Prostate gland (tissue), 2 donors: ENCODE measurements around the gene DCLK2. TPM values are rescaled to one million over a fixed set of nuclear protein-coding genes. Genes with fewer than 3 reads are reported as not detected.

ENCODE experiments used
- DNase-seq: peaks from one replicate; pipeline ENCODE4 v3.0.0-alpha.2; 2019; ENCODE audit warnings: low spot score
- H3K27ac ChIP-seq, 2 donors: fragments of 200-600 bp; sonication (generic); 2 replicates each; pipeline ENCODE4 v1.5.1; 2017 to 2019
- H3K27me3 ChIP-seq: fragments of 200-600 bp; sonication (generic); replicated peaks from 2 replicates; pipeline ENCODE4 v1.5.1; 2019; ENCODE audit not compliant: insufficient read depth
- H3K36me3 ChIP-seq, 2 donors: fragments of 200-600 bp; sonication (generic); 1 replicate in 1 of 2; 2 replicates in 1 of 2; pipeline versions ENCODE4 v1.5.1 to v1.8.1; 2017 to 2019
- H3K4me1 ChIP-seq: fragments of 200-600 bp; sonication (generic); replicated peaks from 2 replicates; pipeline ENCODE4 v1.5.1; 2019
- H3K4me3 ChIP-seq, 2 donors: fragments of 200-600 bp; sonication (generic); 2 replicates each; pipeline ENCODE4 v1.5.1; 2017 to 2019
- H3K9me3 ChIP-seq: fragments of 200-600 bp; sonication (generic); 2 replicates; pipeline ENCODE4 v1.5.1; 2017
- POLR2A ChIP-seq: fragments of 450-650 bp; IDR thresholded peaks from one replicate; pipeline ENCODE4 v1.6.1; 2016; ENCODE audit warnings: antibody characterized with exemption, mild to moderate bottlenecking
- POLR2AphosphoS5 ChIP-seq: sonication (generic); formaldehyde crosslinking; IDR thresholded peaks from one replicate; pipeline ENCODE4 v1.6.1; 2017; ENCODE audit warnings: antibody characterized with exemption
- WGBS: methylation state at CpG from one replicate; pipeline ENCODE4 v1.1.5; 2018; 5-methylcytosine and 5-hydroxymethylcytosine counted together
- intact Hi-C: fragments of 100-400 bp; cut with DNase I; formaldehyde crosslinking; loops from one replicate; pipeline ENCODE4 v1.14.2; 2022
- total RNA-seq, 2 donors: library from RNA; depleted of rRNA; stranded (reverse); fragments of >200 nt; gene quantifications; one replicate each; pipeline ENCODE4 v1.1.0, GENCODE V29; 2016
- TF ChIP-seq, protein P1 (sequence below), 4 experiments: fragments of 200-600 bp in 2 of 4; fragments of 450-650 bp in 2 of 4; sonication (generic) in 2 of 4; IDR thresholded peaks; 1 replicate in 3 of 4; 2 replicates in 1 of 4; pipeline ENCODE4 v1.5.1; 2016 to 2019; ENCODE audit warnings: antibody characterized with exemption in 4 of 4, mild to moderate bottlenecking in 2 of 4, moderate library complexity in 2 of 4

DCLK2 gene
- total RNA-seq, 2 donors from 2014 or later, result 3.3 to 18.6 TPM

DNA sequence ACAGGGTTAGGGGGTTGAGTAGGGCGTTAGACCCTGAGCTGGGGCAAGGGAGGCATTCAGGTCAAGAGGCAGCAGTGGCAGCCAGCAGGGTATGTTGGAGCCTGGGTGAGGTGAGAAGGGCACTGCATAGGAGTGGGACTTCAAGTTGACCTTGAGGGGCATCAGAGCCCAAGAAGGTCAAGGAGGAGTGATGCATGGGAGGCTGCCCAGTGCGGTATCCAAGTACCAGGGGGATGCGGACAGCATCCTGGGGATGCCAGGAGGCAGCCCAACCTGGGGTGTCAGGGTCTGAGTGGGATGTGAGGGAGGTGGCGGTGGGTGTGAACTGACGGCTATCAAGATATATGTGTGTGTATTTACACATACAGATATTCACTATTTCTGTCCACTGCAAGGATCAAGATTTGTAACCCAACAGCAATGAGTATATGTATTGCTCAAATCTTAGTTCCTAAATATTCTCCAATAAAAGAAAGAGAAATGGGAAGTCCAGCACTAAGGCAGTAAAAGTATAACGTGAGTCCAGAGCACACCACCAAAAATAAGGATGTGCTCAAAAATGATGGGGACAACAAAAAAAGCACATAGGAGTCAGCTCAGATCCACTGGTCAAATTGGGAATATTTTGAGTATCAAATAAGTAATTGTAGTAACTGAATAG, 9.8 kb upstream of the DCLK2 start:
- no peaks in the 10 kb centered on the region for H3K9me3 ChIP-seq
- no peak for DNase-seq
- 91% methylated on average over 6 of the region's 6 CpGs for WGBS
- H3K4me1 ChIP-seq, result no peaks in the 10 kb centered on the region
- no peaks in the 10 kb centered on the region for H3K27me3 ChIP-seq
- no peaks in the 10 kb centered on the region for H3K36me3 ChIP-seq
- TF ChIP-seq, protein P1, sequence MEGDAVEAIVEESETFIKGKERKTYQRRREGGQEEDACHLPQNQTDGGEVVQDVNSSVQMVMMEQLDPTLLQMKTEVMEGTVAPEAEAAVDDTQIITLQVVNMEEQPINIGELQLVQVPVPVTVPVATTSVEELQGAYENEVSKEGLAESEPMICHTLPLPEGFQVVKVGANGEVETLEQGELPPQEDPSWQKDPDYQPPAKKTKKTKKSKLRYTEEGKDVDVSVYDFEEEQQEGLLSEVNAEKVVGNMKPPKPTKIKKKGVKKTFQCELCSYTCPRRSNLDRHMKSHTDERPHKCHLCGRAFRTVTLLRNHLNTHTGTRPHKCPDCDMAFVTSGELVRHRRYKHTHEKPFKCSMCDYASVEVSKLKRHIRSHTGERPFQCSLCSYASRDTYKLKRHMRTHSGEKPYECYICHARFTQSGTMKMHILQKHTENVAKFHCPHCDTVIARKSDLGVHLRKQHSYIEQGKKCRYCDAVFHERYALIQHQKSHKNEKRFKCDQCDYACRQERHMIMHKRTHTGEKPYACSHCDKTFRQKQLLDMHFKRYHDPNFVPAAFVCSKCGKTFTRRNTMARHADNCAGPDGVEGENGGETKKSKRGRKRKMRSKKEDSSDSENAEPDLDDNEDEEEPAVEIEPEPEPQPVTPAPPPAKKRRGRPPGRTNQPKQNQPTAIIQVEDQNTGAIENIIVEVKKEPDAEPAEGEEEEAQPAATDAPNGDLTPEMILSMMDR (IDR thresholded peaks at IDR 0.05), result no peak
- TF ChIP-seq POLR2AphosphoS5 (no peak), POLR2A (no peak)
- intact Hi-C loops, result no loop called here
- H3K4me3 ChIP-seq, result no peak overlapping the region
- no peak overlapping the region for H3K27ac ChIP-seq

DNA sequence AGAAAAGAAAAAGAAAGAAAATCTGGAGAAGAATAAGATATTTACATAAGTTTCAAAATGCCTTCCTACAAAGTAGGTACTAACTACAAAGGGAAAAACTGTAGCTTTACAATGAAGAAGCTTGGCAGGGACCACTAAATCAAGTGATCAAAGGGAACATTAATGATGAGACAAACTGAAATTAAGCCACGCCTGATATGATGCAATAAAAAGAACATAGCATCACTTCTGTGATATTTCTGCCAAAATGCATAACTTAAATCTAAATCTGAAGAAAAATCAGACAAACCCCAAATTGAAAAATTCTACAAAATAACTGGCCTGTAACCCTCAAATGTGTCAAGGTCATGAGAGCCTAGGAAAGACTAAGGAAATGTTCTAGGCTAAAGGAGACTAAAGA, 8.9 kb upstream of the DCLK2 start:
- DNase-seq, result no peak
- intact Hi-C loops, result no loop called here
- H3K27ac ChIP-seq, result no peak overlapping the region
- H3K9me3 ChIP-seq, result no peaks in the 10 kb centered on the region
- no peaks in the 10 kb centered on the region for H3K27me3 ChIP-seq
- no peaks in the 10 kb centered on the region for H3K36me3 ChIP-seq
- no peak overlapping the region for H3K4me3 ChIP-seq
- TF ChIP-seq POLR2AphosphoS5 (no peak), POLR2A (no peak)
- TF ChIP-seq, protein P1 (IDR thresholded peaks at IDR 0.05), result no peak
- WGBS, result 22% methylated on average over 1 of the region's 1 CpG
- H3K4me1 ChIP-seq, result no peaks in the 10 kb centered on the region

DNA sequence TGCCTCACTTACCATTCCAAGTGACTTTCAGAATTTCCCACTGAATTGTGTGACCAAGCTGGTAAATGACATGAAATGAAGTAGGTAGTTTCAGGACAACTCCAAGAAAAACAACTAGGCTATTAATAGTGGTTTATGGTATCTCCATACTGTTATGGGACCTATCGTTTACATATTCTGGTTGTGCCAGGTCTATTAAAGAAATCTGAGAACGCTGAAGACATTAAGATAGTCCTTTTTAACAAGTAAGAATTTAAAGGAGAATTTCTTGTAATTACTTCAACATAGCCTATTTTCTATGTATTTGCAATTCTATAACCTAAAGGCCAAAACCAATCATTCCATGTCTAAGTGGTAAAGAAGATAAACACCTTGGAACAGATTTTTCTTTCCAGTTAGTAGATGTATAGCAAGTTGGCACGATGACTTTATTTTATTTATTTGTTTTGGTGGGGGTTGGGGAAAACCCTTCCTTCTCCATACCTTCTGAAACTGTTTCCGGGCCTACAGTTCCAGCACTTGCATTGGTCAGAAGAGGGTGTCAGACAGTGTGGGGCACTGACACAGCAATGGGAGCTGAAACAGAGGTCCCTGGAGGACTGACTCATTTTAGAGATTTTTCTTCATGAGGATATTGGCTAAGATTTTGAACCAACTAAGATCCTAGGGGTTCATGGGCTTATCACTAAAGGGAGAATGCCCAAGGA, 7.6 kb upstream of the DCLK2 start:
- H3K27ac ChIP-seq, result no peak overlapping the region
- DNase-seq, result no peak
- WGBS, result 41% methylated on average over 4 of the region's 4 CpGs
- no peak overlapping the region for H3K4me3 ChIP-seq
- no peak for TF ChIP-seq POLR2A
- TF ChIP-seq, protein P1 (IDR thresholded peaks at IDR 0.05), result no peak
- no peaks in the 10 kb centered on the region for H3K4me1 ChIP-seq
- intact Hi-C loops, result loop anchor here (10.0 kb wide), 1 partner anchor 64 kb away; no protein-coding TSS in a partner anchor
- H3K36me3 ChIP-seq, result no peaks in the 10 kb centered on the region
- H3K9me3 ChIP-seq, result no peaks in the 10 kb centered on the region
- H3K27me3 ChIP-seq, result no peaks in the 10 kb centered on the region

DNA sequence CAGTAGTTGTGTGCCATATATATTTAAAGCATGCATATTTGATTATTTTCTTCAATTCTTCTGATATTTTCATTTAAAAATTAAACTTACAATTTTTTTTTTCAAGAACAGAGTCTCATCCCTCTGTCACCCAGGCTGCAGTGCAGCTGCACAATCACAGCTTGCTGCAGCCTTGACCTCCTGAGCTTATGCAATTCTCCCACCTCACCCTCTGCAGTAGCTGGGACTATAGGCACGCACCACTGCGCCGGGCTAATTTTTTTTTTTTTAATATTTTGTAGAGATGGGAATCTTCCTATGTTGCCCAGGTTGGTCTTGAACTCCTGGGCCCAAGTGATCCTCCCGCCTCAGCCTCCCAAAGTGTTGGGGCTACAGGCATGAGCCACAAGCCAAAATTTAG, 5.8 kb upstream of the DCLK2 start:
- intact Hi-C loops, result loop anchor here (10.0 kb wide), 1 partner anchor 62 kb away; no protein-coding TSS in a partner anchor
- no peaks in the 10 kb centered on the region for H3K9me3 ChIP-seq
- TF ChIP-seq POLR2AphosphoS5 (no peak), POLR2A (no peak)
- TF ChIP-seq, protein P1 (IDR thresholded peaks at IDR 0.05), result no peak
- H3K4me3 ChIP-seq, result no peak overlapping the region
- H3K27ac ChIP-seq, result no peak overlapping the region
- H3K27me3 ChIP-seq, result no peaks in the 10 kb centered on the region
- no peak for DNase-seq
- H3K4me1 ChIP-seq, result no peaks in the 10 kb centered on the region
- WGBS, result 97% methylated on average over 4 of the region's 4 CpGs
- no peaks in the 10 kb centered on the region for H3K36me3 ChIP-seq
